ENCODE results near the gene ATG12. TPM values are rescaled to one million over a fixed set of nuclear protein-coding genes. Genes with fewer than 3 reads are reported as not detected.

Gene ATG12
- polyA plus RNA-seq, 2 of the 4 experiments (the other 2 are of a cell fraction) = 43.3 to 126 TPM

DNA sequence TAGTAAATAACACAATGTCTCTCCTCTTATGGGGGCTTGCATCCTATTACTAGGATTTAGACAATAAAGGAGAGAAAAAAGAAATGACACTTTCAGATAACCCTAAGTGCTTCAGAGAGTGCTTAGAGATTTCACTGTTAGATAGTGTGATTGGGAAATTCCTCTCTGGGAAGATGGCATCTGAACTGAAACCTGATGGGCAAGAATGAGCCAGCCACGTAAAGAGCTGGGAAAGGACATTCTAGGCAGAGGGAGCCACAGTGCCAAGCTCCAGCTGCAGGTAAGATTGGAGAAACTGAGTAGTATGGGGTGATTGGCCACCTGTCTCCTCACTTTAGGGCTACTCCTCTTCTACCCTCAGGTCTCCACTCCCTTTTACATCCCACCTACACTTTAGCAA, 39.4 kb downstream of the ATG12 start:
- no peak for ATAC-seq
- ChIA-PET POLR2A (no interaction called here), CTCF (no interaction called here)
- H3K4me3 ChIP-seq = no peak overlapping the region
- no peak overlapping the region for H3K4me2 ChIP-seq
- TF ChIP-seq, protein P1, sequence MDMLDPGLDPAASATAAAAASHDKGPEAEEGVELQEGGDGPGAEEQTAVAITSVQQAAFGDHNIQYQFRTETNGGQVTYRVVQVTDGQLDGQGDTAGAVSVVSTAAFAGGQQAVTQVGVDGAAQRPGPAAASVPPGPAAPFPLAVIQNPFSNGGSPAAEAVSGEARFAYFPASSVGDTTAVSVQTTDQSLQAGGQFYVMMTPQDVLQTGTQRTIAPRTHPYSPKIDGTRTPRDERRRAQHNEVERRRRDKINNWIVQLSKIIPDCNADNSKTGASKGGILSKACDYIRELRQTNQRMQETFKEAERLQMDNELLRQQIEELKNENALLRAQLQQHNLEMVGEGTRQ (IDR thresholded peaks at IDR 0.05) = no peak
- TF ChIP-seq GATA3 (IDR thresholded peaks at IDR 0.05; ENCODE audit: borderline replicate concordance) (no peak), MAFK (IDR thresholded peaks at IDR 0.05; ENCODE audit: partially characterized antibody) (no peak), SMC3 (IDR thresholded peaks at IDR 0.05) (no peak), HDAC2 (IDR thresholded peaks at IDR 0.05) (no peak), CHD4 (IDR thresholded peaks at IDR 0.05; ENCODE audit: borderline replicate concordance) (no peak), RFX5 (IDR thresholded peaks at IDR 0.05) (no peak), CBX8 (IDR thresholded peaks at IDR 0.05) (no peak), MYC (IDR thresholded peaks at IDR 0.05; ENCODE audit: borderline replicate concordance, low read length) (no peak), KDM5A (IDR thresholded peaks at IDR 0.05) (no peak), EHMT2 (IDR thresholded peaks at IDR 0.05; ENCODE audit: low read depth) (no peak), HOXB13 (CRISPR knock-in tag; IDR thresholded peaks at IDR 0.05; ENCODE audit: low read depth) (no peak), NPAS2 (CRISPR knock-in tag; IDR thresholded peaks at IDR 0.05; ENCODE audit: borderline replicate concordance) (no peak), MAZ (IDR thresholded peaks at IDR 0.05; ENCODE audit: borderline replicate concordance, low read depth, low read length) (no peak), EP300 (IDR thresholded peaks at IDR 0.05) (no peak)
- no peak for DNase-seq (ENCODE audit: low read depth in 1 of 2, low spot score in 1 of 2)
- no peak for FAIRE-seq
- 0% methylated on average over 1 of the region's 1 CpG for WGBS (ENCODE audit: missing lambda C conversion rate)
- H3K4me1 ChIP-seq = no peaks in the 10 kb centered on the region
- no peaks in the 10 kb centered on the region for H3K9me3 ChIP-seq
- H3K27ac ChIP-seq = no peak overlapping the region

DNA sequence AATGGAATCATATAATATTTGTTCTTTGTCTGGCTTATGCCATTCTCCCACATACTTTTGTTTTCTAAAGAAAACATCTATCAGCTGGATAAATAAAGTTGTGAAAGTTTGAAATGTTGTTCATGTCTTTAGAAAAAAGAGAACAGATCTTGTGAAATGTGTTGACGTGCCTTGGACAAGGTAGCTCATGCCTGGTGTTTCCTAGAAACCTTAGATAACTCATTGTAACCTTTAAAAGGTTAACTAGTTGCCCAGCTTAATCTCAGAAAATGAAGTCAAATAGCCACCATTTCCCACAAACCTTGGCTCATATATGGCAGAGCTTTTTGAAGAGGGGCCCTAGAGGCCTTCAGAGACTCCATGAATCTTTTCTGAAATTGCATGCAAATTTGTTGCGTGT, 40.2 kb downstream of the ATG12 start:
- ATAC-seq = no peak
- Histone ChIP-seq H3K27ac (no peak overlapping the region), H3K4me1 (no peaks in the 10 kb centered on the region), H3K4me2 (no peak overlapping the region), H3K9me3 (no peaks in the 10 kb centered on the region), H3K4me3 (no peak overlapping the region)
- WGBS (ENCODE audit: missing lambda C conversion rate) = 73% methylated on average over 2 of the region's 2 CpGs
- no peak for DNase-seq (ENCODE audit: low read depth in 1 of 2, low spot score in 1 of 2)
- ChIA-PET CTCF (no interaction called here), POLR2A (no interaction called here)
- TF ChIP-seq CBX8 (IDR thresholded peaks at IDR 0.05) (no peak), RFX5 (IDR thresholded peaks at IDR 0.05) (no peak), POLR2A (IDR thresholded peaks at IDR 0.05; ENCODE audit: low read length) (no peak), RCOR1 (IDR thresholded peaks at IDR 0.05; ENCODE audit: low read depth, low read length) (no peak), HEYL (CRISPR knock-in tag; IDR thresholded peaks at IDR 0.05) (no peak)
- TF ChIP-seq, protein P2, sequence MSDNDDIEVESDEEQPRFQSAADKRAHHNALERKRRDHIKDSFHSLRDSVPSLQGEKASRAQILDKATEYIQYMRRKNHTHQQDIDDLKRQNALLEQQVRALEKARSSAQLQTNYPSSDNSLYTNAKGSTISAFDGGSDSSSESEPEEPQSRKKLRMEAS (IDR thresholded peaks at IDR 0.05) = no peak
- no peak for FAIRE-seq

DNA sequence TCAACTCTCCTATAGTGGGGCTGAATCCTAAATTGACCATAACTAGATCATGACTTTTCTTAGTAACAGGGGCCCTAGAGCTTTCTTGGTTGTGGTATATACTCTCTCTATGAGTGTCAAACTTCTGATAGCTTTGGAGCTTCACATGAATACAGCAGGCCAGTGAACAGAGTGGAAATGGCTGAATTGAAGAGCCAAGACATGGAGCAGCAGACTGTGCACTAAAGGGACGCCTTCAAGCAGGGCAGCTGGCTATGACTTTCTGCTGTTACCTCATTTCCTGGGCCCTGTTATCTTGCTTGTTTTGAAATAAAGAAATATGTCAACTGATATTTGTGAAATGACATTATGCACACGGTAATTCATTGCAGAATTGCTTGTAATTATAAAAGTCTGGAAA, 41.3 kb downstream of the ATG12 start:
- DNase-seq (ENCODE audit: low read depth in 1 of 2, low spot score in 1 of 2) (no peak), ATAC-seq (no peak), FAIRE-seq (no peak)
- POLR2A ChIA-PET = no interaction called here
- Histone ChIP-seq H3K9me3 (no peaks in the 10 kb centered on the region), H3K4me1 (no peaks in the 10 kb centered on the region), H3K4me3 (no peak overlapping the region), H3K4me2 (no peak overlapping the region), H3K27ac (no peak overlapping the region)
- WGBS (ENCODE audit: missing lambda C conversion rate) = 14% methylated on average over 2 of the region's 2 CpGs
- TF ChIP-seq RFX5 (IDR thresholded peaks at IDR 0.05) = no peak
- no peak for TF ChIP-seq CHD2 (IDR thresholded peaks at IDR 0.05; ENCODE audit: low read length, partially characterized antibody)
- TF ChIP-seq, protein P3, sequence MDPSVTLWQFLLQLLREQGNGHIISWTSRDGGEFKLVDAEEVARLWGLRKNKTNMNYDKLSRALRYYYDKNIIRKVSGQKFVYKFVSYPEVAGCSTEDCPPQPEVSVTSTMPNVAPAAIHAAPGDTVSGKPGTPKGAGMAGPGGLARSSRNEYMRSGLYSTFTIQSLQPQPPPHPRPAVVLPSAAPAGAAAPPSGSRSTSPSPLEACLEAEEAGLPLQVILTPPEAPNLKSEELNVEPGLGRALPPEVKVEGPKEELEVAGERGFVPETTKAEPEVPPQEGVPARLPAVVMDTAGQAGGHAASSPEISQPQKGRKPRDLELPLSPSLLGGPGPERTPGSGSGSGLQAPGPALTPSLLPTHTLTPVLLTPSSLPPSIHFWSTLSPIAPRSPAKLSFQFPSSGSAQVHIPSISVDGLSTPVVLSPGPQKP (IDR thresholded peaks at IDR 0.05; ENCODE audit: low read depth, low read length) = no peak
- TF ChIP-seq HOXA7 (CRISPR knock-in tag; IDR thresholded peaks at IDR 0.05) = no peak
- no peak for TF ChIP-seq RARB (CRISPR knock-in tag; IDR thresholded peaks at IDR 0.05)
- no peak for TF ChIP-seq RAD21 (conservative IDR thresholded peaks at IDR 0.05 in 1 of 2, IDR thresholded peaks at IDR 0.05 in 1 of 2)
- TF ChIP-seq JUNB (IDR thresholded peaks at IDR 0.05) = no peak
- no peak for TF ChIP-seq MYC (IDR thresholded peaks at IDR 0.05; ENCODE audit: borderline replicate concordance, low read length)
- TF ChIP-seq TFCP2L1 (CRISPR knock-in tag; IDR thresholded peaks at IDR 0.05) = no peak
- TF ChIP-seq FOXS1 (CRISPR knock-in tag; IDR thresholded peaks at IDR 0.05) = no peak
- CTCF ChIA-PET = interaction anchor here (1.1 kb wide), 1 partner anchor 12 kb away, joined by 3 read pairs; no protein-coding TSS in a partner anchor
